T-helper 9 cell (primary cell): ENCODE data around the gene DEFB129.
A peak's percentile ranks its signal among the peaks of the same experiment; 100 is the strongest.

Experiments
- DNase-seq: peaks from one replicate; pipeline ENCODE4 v3.0.0-alpha.2; 2020

DEFB129 gene

GRCh38 chr20:257419-257818, 30.4 kb downstream of the DEFB129 start, which contains the start of gene DEFB132:
DEFB132 (plus strand) TSS chr20:257724; CDS start chr20:257779, 55 bp downstream.
- no peak for DNase-seq

- DNase-seq: no peak
Measured at GRCh38 chr20:258269-258858, 31.3 kb downstream of the DEFB129 start.

- no peak for DNase-seq
Measured at GRCh38 chr20:258963-259362, 31.9 kb downstream of the DEFB129 start.

GRCh38 chr20:259981-260380, 32.9 kb downstream of the DEFB129 start:
- no peak for DNase-seq

GRCh38 chr20:263701-264100, 36.6 kb downstream of the DEFB129 start:
- DNase-seq: no peak

- DNase-seq: peak; percentile 86
Measured at GRCh38 chr20:266596-267562, 39.8 kb downstream of the DEFB129 start.

- DNase-seq: no peak
Measured at GRCh38 chr20:270517-270916, 43.5 kb downstream of the DEFB129 start.

- DNase-seq: no peak
Measured at GRCh38 chr20:271069-271468, 44.0 kb downstream of the DEFB129 start.

- no peak for DNase-seq
Measured at GRCh38 chr20:271528-271927, 44.5 kb downstream of the DEFB129 start.

GRCh38 chr20:272718-273117, 45.7 kb downstream of the DEFB129 start:
- DNase-seq: no peak

GRCh38 chr20:273884-274283, 46.8 kb downstream of the DEFB129 start:
- no peak for DNase-seq

GRCh38 chr20:275791-276190, 48.7 kb downstream of the DEFB129 start:
- no peak for DNase-seq

GRCh38 chr20:276620-277495, 49.8 kb downstream of the DEFB129 start:
- DNase-seq: no peak

GRCh38 chr20:277496-277781, 50.4 kb downstream of the DEFB129 start:
- DNase-seq: no peak

- no peak for DNase-seq
Measured at GRCh38 chr20:278181-278580, 51.1 kb downstream of the DEFB129 start.

GRCh38 chr20:278607-279571, 51.8 kb downstream of the DEFB129 start:
- DNase-seq: no peak
